NCI-H446 treated with DMSO at 0.1 percent for 48 hours (cell line): ENCODE results near the gene CUEDC2.

ENCODE experiments used
- DNase-seq: peaks from one replicate; lab custom pipeline; 2025; lab: John Stamatoyannopoulos, UW

Gene CUEDC2

DNA sequence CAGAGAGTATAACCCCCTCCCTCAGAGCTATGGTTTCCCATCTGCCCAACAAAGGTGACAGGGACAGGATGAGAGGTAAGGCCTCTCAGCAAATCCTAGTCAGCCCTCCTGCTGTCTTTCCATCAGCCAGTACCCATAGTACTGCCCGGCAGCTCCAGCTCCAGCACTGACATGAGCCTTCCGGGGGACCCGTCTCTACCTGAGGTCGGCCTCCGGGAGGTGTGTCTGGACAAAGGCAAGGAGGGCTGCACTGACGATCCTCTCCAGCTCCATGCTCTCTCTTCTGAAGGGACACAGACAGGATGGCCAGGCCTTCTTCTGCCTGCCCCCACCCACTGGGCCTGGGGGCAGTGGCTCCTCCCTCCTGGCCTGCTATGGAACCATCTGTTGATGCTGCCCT, 7.5 kb downstream of the CUEDC2 start:
- DNase-seq: no peak

DNA sequence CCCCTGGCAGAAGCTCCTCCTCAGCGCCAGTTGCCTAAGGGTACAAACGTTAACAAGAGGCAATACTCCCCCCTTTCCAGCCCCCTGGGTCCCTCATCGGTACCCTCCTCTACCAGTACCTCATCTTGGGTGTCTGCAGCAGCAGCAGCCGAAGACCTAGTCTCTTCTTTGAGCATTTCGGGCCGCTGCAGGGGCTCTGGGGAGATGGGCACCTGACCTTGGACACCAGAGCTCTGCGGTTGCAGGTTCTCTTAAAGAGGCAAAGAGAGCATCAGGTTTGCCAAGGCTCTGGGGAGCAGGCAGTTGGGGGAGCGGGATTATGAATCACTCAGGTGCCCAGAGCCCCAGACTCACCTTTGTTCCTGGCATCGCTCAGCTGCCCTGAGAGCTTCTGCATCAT, 8.2 kb downstream of the CUEDC2 start:
- DNase-seq: no peak

DNA sequence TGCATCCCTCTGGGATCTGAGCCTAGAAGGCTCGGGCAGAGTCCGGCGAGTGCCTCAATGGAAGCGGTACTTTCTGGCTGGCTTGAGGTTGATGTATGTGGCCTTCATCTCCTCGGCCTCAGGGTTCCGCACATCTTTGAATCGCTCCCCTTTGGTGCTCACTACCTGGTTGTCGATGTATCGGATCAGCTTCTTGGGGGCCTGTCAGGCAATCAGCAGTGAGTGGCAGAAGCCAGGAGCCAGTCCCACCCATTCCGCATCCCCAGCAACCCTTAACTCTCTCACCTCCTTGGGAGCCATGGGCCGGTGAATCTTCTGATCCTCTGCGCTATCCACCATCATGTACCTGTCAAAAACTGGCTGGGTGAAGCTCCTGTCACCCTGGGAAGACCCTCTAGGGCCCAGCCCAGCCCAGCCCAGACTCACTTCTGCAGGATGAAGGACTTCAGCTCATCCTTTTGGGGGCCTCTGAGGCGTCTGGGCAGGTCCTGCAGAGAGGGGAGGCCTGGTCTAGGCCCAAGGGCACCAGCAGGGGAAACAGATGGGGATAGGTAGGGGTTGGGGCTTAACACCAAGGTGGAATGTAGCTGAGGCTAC, 8.9 kb downstream of the CUEDC2 start:
- no peak for DNase-seq

DNA sequence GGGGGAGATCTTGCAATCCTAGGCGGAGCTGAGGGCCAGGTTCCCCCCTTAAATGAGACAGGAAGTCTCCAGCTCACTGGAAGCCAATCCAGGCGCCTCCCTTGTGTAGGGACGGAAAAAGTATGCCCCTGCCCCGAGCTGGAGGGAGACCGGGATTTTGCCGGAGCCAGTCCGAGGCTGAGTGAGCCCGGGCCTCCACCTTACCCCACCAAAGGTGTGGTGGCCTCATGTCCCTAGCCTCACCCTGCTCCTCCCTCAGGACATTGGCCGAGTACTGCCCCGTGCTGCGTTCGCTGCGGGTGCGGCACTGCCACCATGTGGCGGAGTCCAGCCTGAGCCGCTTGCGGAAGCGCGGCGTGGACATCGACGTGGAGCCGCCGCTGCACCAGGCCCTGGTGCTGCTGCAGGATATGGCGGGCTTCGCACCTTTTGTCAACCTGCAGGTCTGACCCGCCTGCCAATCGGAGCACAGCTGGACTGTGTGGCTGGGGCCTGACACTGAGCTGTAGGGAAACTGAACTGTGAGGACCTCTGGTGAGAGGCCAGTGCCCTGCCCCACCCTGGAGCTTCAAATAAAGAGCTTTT, 9.7 kb downstream of the CUEDC2 start:
- no peak for DNase-seq

DNA sequence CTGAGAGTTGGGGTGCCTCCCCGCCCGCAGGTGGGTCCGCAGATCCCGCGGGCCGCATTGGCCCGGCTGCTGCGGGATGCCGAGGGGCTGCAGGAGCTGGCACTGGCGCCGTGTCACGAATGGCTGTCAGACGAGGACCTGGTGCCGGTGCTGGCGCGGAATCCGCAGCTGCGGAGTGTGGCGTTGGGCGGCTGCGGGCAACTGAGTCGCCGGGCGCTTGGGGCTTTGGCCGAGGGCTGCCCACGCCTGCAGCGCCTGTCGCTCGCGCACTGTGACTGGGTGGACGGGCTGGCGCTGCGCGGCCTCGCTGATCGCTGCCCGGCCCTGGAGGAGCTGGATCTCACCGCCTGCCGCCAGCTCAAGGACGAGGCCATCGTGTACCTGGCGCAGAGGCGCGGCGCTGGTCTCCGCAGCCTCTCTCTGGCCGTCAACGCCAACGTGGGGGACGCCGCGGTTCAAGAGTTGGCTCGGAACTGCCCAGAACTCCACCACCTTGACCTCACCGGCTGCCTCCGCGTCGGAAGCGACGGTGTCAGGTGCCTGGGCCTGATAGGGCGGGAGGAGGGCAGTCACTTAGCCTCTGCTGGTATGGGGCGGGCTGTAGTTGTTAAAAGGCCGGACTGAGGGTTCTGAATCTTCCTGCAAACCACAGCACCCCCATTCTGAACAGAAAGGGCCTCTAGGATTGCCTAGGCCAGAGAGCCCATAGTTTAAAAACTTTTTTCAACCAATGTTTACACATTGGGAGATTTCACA, 10.4 kb downstream of the CUEDC2 start:
- DNase-seq: no peak

DNA sequence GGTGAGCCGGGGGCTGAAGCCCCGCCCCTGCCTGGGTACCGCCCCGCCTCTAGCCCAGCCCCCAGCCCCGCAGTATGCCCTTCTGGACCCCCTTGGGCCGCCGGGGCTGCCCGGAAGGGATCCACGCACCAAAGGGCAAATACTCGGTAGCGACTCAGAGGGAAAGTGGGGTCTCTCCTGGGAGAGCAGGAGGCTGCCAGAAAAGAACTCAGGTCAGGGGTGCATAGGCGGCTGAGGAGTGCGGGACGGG, 10.9 kb downstream of the CUEDC2 start:
- DNase-seq: no peak

DNA sequence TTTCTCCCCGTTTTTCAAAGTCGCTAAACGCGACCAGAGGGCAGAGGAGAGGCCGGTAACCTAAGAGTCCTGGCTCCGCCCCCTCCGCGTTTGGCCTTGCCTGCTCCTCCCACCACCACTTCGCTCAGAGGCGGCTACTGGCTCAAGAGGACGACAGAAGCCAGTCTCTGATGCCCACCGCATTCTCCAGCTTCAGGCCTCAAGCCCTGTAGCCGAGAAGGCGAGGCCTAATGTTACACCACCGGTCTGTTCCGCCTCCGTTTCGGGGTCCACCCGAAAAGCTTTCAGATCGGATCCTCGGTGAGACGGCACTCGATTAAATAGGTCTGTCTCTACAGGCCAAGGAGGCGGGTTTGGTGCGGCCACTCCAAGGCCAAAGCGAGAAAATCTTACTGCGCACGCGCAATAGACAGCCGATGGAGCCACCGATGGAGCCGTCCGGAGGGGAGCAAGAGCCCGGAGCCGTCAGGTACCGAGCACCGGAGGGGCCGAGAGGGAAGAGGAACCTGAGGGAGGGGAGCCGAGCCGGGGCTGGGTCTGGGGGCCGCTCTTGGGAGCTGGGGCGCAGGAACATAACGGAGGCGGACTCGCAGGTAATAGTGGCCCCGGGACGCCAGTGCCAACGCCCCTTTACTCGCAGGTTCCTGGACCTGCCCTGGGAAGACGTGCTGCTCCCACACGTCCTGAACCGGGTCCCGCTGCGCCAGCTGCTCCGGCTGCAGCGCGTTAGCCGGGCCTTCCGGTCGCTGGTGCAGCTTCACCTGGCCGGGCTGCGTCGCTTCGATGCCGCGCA, 11.5 kb downstream of the CUEDC2 start, which contains the start of gene FBXL15:
TSS of gene FBXL15 (plus strand) at position 123 of the 793 bp plus-strand sequence. CDS start at position 417, 294 bp downstream.
- peak; percentile 82 for DNase-seq

DNA sequence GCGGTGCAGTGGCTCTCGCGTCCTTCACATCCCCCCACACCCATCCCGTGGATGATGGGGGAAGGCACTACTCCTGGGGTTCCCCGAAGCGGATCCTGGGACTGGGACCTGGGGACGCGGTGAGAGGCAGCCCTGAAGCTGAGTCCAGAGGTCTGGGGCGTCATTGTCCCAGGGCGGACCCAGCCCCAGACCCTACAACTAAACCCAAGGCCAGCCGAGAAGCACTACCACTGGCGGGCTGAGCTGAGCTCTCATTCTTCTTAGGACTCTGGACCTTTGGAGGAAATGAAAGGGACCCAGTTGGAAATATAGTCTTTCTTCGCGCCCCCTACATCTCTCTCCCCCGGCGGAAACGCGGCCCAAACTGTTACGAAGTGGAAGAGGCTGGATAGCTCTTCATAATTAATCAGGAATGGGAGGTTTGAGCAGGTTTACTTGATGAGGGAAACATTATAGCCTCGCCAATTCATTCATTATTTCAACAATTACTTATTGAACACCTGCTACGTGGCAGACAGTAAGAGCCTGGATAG, 12.1 kb downstream of the CUEDC2 start:
- DNase-seq: no peak

DNA sequence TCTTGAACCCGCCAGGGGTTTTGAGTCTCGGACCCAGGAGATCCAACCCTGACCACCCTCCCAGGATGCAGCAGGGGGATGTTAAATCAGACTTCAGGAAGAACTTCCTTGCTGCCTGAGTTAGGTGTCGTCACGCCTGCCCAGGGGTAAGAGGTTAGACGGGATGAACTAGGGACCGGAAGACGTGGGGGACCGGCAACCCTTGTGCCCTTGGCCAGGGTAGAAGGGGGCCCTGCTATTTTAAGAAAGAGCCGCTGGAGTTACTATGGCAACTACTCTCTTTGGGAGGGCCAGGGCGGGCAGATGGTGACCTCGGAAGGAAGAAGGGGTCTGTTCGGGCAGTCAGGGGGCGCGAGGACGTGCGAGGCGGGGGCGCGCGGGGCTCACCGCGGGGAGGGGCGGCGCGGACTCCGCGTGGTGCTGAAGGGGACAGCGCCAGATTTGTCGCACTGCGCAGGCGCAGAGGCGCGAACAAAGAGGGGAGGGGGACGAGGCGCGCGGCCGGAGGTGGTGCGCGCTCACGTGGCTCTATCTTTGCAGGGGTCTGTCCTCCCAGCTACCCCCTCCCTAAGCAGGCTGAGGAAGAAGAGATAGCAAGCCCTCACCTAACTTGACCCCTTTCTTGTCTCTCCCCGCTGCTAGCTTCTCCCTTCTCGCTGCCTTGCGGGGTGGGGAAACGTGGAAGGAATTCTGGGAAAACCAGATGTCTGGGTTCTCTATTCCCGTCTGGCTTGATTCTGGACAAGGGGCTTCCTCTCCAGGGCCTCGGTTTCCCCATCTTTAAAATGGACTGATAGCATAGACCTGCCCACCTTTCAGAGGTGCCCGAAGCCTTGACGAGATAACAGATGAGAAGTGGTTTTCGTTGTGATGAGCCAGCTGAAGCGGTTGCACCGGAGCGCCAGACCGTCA, 12.8 kb downstream of the CUEDC2 start:
- DNase-seq: peak; percentile 46

DNA sequence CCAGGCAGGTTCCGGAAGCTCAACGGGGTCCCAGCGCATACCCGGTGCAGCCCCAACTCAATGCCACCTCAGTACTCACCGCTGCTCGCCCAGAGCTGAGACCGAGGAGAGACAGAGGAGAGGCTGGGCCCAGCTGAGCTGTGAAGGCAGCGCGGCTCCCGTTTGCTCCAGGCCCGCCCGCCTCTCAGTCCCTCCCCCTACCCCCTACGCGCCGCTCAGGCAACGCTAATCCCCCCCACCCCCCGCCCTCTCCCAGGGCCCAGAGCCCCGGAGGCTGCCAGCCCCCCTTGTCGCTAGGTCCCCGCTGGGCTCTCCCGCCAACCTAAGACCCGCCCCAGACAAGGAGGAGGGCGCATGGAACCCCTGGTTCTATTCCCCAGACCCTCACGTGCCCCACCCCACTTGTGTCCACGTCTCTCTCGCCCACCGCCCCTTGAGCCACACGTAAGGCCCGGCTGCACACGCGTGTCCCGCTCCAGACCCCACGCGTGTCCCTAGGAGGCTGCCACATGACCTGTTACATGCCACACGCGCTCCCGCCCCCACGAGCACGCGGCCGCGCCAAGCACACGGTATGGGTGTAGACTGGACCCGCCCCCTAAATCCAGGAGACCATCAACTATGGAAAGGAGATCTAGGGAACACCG, 13.6 kb downstream of the CUEDC2 start, which contains the start of gene PSD:
TSS of gene PSD (minus strand) at position 164 of the 647 bp plus-strand sequence. CDS start 1,747 bp downstream, outside the sequence.
- DNase-seq: peak; percentile 46

DNA sequence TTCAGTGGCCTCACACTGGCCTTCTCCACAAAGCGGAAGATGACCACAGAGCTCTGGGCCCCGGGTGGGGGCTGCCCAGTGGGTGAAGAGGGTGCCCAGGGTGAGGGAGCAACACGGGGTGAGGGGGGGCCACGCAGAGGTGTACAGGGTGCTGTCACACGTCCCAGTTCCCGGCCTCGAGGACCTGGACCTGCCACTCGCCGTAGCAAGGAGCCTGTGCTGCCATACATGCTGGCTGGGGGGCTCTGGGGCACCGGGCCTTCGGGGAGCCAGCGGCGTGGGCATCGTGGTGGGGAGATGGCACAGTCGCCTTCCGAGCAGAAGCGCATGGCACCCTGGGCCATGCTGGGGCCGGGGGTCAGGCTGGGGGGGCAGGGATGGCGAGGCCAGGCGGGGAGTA, 15.7 kb downstream of the CUEDC2 start:
- DNase-seq: no peak

DNA sequence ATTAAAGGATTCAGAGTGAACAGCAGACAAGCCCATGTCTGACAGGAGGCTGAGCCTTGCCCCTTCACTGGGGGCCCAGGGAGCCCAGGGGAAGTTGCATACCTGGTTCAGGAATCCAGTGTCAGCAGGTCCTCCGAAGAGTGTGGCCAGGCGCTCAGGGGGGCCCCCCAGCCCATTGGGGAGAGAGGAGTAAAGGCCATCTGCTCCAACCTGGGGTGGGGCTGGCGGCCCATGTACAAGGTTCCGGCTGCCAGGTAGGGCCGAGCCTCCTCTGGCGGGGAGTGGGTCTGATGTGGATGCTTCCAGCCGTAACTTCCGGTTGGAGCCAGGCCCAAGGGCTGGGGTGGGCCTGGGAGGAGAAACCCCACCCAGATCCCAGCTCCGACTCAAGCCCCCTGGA, 16.1 kb downstream of the CUEDC2 start:
- DNase-seq: no peak

DNA sequence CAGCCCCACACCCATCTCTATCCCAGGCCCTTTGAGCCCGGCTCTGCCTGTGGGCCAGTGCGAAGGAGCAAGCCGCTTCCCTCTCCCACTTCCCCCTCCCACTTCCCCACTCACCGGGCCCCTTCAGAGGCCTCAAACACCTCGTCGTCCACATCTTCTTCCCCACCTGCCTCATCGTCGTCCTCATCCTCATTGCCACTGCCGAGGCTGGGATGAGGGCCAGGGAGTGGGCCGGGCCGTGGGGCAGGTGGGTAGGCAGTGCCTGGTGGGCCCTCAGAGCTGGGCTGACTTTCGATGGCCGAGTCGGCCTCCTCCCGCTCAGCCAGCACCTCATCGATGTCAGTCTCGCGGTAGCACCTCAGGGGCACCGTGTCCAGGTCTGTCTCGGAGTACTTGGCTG, 17.6 kb downstream of the CUEDC2 start:
- no peak for DNase-seq

DNA sequence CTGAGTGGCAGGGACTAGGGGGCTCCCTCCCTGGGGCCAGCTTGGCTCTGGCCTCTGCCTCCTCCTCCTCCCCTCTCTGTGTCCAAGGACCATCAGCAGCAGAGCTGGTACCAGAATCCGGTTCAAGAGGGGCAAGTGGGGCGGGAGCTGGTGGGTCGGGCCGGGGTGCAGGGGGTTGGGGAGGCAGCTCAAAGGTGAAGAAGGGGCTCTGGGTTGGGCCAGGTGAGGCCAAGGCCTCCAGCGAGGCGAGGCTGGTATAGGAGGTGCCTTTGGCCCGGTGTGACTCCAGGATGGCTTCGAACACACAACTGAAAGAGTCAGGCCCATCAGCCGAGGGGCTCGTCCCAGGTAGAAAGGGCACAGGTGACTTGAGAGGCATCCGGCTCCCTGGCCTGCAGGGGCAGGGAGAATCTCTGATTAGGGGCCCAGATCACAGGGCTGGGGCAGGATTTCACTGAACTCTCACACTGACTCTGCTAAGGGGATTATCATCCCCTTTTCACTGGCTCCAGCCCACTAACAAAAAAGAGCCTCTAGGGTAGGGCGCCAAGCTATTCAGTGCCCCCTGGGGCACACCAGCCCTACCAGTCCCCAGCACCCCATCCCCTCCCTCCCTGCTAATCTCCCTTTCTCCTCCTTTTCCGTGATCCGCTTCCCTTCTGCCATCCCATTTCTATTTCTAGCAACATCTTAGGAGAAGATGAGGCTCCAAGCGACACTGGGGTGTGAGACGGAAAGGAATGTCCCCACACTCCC, 18.4 kb downstream of the CUEDC2 start:
- DNase-seq: no peak

DNA sequence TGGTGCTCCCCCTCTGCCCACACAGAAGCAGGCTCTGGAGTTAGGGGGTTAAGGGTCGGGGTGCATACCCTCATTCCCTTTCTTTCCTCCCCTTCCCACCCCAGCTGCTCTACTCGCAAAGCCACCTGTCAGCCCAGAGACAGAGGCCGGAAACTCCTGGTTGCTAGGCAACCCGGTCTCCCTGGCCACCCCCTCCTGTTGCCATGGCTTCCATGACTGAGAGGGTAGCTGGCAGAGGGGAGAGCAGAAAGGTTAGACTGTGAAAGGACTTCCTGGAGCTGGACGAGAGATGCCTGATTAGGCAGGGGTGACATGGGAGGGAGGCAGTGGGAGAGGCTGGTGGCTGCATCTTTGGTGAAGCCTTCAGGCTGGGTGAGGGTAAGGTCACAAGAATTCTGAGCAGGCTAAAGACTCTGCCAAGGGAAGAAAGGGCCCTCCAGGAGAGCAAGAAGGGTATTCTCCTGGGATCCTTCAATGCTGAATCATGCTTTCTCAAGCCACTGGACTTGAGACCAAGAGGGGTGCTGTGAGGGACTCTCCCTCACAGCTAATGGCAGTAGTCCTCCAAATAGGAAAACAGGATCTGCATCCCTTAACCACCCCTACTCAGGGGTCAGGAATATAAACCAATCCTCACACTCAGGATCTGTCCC, 19.2 kb downstream of the CUEDC2 start:
- no peak for DNase-seq

DNA sequence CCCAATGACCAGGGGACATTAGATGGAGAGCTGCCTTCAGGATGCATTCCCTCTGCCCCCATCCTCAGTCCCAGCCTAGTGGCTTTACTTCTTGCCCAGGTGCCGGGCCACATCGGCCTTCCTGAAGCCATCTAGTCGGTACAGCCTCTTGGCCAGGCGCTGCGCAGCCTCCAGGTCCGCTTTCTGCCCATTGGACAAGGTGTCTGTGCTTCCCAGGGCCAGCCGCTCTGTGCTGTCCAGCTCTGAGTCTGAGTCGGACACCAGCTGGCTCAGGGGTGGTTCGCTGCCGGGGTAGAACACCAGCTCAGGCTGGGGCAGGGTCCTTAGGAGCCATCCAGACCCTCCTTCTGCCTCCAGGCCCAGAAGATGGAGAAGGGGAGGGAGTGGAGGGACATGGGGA, 20.1 kb downstream of the CUEDC2 start:
- no peak for DNase-seq

DNA sequence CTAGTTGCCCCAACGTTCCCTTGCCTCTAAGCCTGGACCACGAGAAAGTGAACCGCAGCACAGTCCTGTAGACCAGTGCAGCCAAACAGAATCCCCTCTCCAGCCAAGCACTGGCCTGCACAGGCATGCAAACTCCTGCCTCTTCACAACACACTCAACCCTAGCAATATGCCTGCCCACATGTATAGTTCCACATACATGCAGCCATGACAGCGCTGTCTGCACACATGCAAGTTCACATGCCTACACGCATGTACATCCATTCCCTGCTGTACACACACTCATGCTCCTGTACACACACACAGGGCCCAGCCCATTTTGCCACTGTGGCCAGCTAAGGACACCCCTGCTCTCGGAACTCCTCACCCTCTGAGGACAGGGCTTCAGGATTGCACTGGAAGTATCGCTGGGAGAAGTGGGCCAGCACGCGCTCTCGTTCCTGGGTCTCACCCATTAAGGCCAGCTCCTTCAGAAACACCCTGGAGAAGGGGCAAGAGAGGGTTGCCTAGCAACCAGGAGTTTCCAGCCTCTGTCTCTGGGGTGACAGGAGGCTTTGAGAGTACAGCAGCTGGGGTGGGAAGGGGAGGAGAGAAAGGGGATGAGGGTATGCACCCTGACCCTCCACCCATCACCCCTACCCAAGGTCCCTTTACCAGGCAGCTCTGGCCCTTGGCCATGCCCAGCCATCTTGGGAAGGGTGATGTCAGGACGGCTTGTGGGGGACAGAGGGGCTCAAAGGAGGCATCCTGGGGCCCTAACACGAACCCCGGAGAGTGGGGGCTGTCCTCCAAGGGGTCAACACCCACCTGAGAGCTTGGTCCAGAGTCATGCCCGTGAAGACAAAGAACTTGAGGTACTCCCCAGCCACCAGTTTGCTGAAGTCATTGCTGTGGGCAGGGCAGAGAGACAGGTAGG, 20.8 kb downstream of the CUEDC2 start:
- no peak for DNase-seq

DNA sequence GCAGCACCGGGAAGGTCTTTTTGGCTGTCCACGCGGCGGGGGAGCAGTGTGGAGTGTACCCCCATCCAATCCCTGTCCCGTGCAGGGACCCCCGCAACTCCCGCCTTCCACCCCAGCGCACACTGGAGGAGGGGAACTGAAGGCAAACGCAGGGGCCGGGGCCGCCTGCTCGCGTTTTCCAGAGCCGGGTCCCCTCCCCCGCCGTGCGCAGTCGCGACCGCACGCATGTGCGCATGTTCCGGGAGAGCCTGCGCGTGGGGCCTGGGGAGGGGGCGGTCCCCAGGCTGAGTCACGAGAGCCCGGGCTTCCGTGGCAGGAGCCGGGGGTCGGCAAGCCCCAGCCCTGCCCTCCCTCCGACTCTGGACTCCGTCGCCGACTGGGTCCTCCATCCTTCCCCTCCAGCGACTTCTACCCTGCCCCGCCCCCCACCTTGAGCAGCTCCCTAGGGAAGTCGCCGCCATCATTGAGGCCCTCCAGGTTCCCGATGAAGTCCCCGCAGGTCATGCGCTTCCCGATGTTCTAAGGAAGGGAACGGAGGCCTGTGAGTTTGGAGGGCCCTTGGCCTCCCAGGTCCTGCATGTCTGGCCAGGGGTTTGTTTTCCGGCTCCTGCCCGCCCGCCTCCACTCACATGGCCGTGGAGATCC, 21.8 kb downstream of the CUEDC2 start:
- DNase-seq: no peak
